WTC11 (cell line): ENCODE results near the gene CHL1. TPM values are rescaled to one million over a fixed set of nuclear protein-coding genes. Genes with fewer than 3 reads are reported as not detected.

Source experiments
- ATAC-seq: fragments of 200-7000 bp; cut with Tn5 transposase; 2 replicates; pipeline ENCODE4 v1.10.0; 2021; ENCODE audit warnings: mild to moderate bottlenecking, moderate library complexity
- CTCF ChIA-PET: fragments of 300-600 bp; sonication (Branson Sonifier 250); formaldehyde crosslinking; loops from one replicate; lab custom pipeline; 2021; ENCODE audit warnings: antibody characterized with exemption; lab: Charles Lee
- POLR2A ChIA-PET: fragments of 350-600 bp; sonication (Branson Sonifier 250); formaldehyde crosslinking; loops from one replicate; lab custom pipeline; 2021; ENCODE audit warnings: antibody characterized with exemption; lab: Charles Lee
- DNase-seq: peaks from one replicate; pipeline ENCODE4 v3.0.0; 2021; ENCODE audit warnings: low spot score
- H3K27ac Mint-ChIP-seq: 2 replicates; pipeline ENCODE4 v1.8.0; 2021; ENCODE audit warnings: mixed read lengths
- H3K27me3 Mint-ChIP-seq: 2 replicates; pipeline ENCODE4 v1.8.0; 2021; ENCODE audit warnings: low read depth, mild to moderate bottlenecking, moderate library complexity, mixed read lengths
- H3K36me3 Mint-ChIP-seq: 2 replicates; pipeline ENCODE4 v1.8.0; 2021; ENCODE audit warnings: mixed read lengths
- H3K4me1 Mint-ChIP-seq: 2 replicates; pipeline ENCODE4 v1.8.0; 2022; ENCODE audit warnings: mixed read lengths
- H3K4me3 Mint-ChIP-seq: 2 replicates; pipeline ENCODE4 v1.8.0; 2021; ENCODE audit warnings: mild to moderate bottlenecking, moderate library complexity, mixed read lengths
- H3K9me3 Mint-ChIP-seq: 2 replicates; pipeline ENCODE4 v1.8.0; 2021; ENCODE audit warnings: mixed read lengths
- ATF1 ChIP-seq: sonication (generic); formaldehyde crosslinking; IDR thresholded peaks from 2 replicates; pipeline ENCODE4 v1.8.1; 2023; ENCODE audit warnings: mild to moderate bottlenecking, moderate library complexity, missing genetic modification reagents
- CBFB ChIP-seq: sonication (generic); formaldehyde crosslinking; IDR thresholded peaks from 2 replicates; pipeline ENCODE4 v1.8.1; 2022; ENCODE audit warnings: mild to moderate bottlenecking, low read depth, missing genetic modification reagents
- CREB1 ChIP-seq: sonication (generic); formaldehyde crosslinking; IDR thresholded peaks from 2 replicates; pipeline ENCODE4 v1.8.0; 2023; ENCODE audit warnings: mild to moderate bottlenecking, missing genetic modification reagents
- GABPB1 ChIP-seq: sonication (generic); formaldehyde crosslinking; IDR thresholded peaks from 2 replicates; pipeline ENCODE4 v1.8.1; 2023; ENCODE audit warnings: mild to moderate bottlenecking, missing genetic modification reagents
- IRF2 ChIP-seq: sonication (generic); formaldehyde crosslinking; IDR thresholded peaks from 2 replicates; pipeline ENCODE4 v1.8.0; 2022; ENCODE audit warnings: low read depth, missing genetic modification reagents, borderline replicate concordance
- MYBL2 ChIP-seq: sonication (generic); formaldehyde crosslinking; IDR thresholded peaks from 2 replicates; pipeline ENCODE4 v1.8.1; 2023; ENCODE audit warnings: mild to moderate bottlenecking, moderate library complexity, missing genetic modification reagents
- NFE2L1 ChIP-seq: sonication (generic); formaldehyde crosslinking; IDR thresholded peaks from 2 replicates; pipeline ENCODE4 v1.8.1; 2023; ENCODE audit warnings: missing genetic modification reagents
- NR1H2 ChIP-seq: sonication (generic); formaldehyde crosslinking; IDR thresholded peaks from 2 replicates; pipeline ENCODE4 v1.9.0; 2021; ENCODE audit warnings: mild to moderate bottlenecking, moderate library complexity, missing genetic modification reagents
- TEAD1 ChIP-seq: sonication (generic); formaldehyde crosslinking; IDR thresholded peaks from 2 replicates; pipeline ENCODE4 v1.8.0; 2022; ENCODE audit warnings: mild to moderate bottlenecking, missing genetic modification reagents
- TEAD4 ChIP-seq: sonication (generic); formaldehyde crosslinking; IDR thresholded peaks from 2 replicates; pipeline ENCODE4 v1.8.0; 2022; ENCODE audit warnings: mild to moderate bottlenecking, missing genetic modification reagents
- ZBTB21 ChIP-seq: sonication (generic); formaldehyde crosslinking; IDR thresholded peaks from 2 replicates; pipeline ENCODE4 v1.8.1; 2023; ENCODE audit warnings: mild to moderate bottlenecking, missing genetic modification reagents, borderline replicate concordance
- ZNF121 ChIP-seq: sonication (generic); formaldehyde crosslinking; IDR thresholded peaks from 2 replicates; pipeline ENCODE4 v1.8.0; 2023; ENCODE audit warnings: missing genetic modification reagents
- ZNF138 ChIP-seq: sonication (generic); formaldehyde crosslinking; conservative IDR thresholded peaks from 2 replicates; pipeline ENCODE4 v1.8.1; 2022; ENCODE audit warnings: mild to moderate bottlenecking, moderate library complexity, missing genetic modification reagents
- ZNF219 ChIP-seq: sonication (generic); formaldehyde crosslinking; IDR thresholded peaks from 2 replicates; pipeline ENCODE4 v1.8.0; 2023; ENCODE audit warnings: missing genetic modification reagents, mild to moderate bottlenecking, borderline replicate concordance
- ZNF416 ChIP-seq: fragments of 250-450 bp; sonication (Bioruptor Pico); IDR thresholded peaks from 2 replicates; pipeline ENCODE4 v1.9.0; 2021; ENCODE audit warnings: mild to moderate bottlenecking, inconsistent platforms
- total RNA-seq: library from RNA; stranded (reverse); gene quantifications from 3 replicates; pipeline ENCODE4 v1.2.3, GENCODE V29; 2021
- TF ChIP-seq, protein P1 (sequence below): sonication (generic); formaldehyde crosslinking; IDR thresholded peaks from 2 replicates; pipeline ENCODE4 v1.8.1; 2023; ENCODE audit warnings: mild to moderate bottlenecking, moderate library complexity, missing genetic modification reagents
- TF ChIP-seq, protein P2 (sequence below): sonication (generic); formaldehyde crosslinking; IDR thresholded peaks from 2 replicates; pipeline ENCODE4 v1.8.1; 2022; ENCODE audit warnings: low read depth, mild to moderate bottlenecking, moderate library complexity, missing genetic modification reagents, borderline replicate concordance
- TF ChIP-seq, protein P3 (sequence below): fragments of 200-600 bp; IDR thresholded peaks from 2 replicates; pipeline ENCODE4 v1.8.0; 2022; ENCODE audit warnings: antibody characterized with exemption
- TF ChIP-seq, protein P4 (sequence below): sonication (generic); formaldehyde crosslinking; IDR thresholded peaks from 2 replicates; pipeline ENCODE4 v1.8.0; 2022; ENCODE audit warnings: mild to moderate bottlenecking, missing genetic modification reagents
- TF ChIP-seq, protein P5 (sequence below): sonication (generic); formaldehyde crosslinking; IDR thresholded peaks from 2 replicates; pipeline ENCODE4 v1.8.0; 2022; ENCODE audit warnings: missing genetic modification reagents
- TF ChIP-seq, protein P6 (sequence below): sonication (generic); formaldehyde crosslinking; IDR thresholded peaks from 2 replicates; pipeline ENCODE4 v1.8.0; 2023; ENCODE audit warnings: missing genetic modification reagents

CHL1 gene
- total RNA-seq, 1 experiment from 2014 or later = not detected

DNA sequence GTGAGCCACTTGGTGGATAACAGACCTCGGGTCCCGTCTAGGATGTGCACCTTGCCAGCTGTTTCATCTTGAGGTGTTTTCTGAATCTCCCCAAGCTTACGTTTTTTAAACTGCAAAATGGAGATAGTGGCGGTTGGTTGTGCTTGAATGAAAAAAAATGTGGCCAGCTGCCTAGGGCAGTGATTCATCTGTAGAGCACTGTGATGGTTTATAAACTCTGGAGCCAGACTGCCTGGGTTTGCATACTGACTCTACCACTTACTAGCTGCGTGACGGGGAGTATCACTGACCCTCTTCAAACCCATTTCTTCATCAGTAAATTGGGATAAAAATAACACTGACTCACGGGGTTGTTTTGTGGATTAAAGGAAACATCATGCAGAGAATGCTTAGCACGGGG is 159.1 kb downstream of the CHL1 start:
- no peak for ATAC-seq
- H3K9me3 Mint-ChIP-seq = peaks cover 68% of the 10 kb centered on the region
- CTCF ChIA-PET = no interaction called here
- POLR2A ChIA-PET = no interaction called here
- TF ChIP-seq ZNF416 (CRISPR knock-in tag) = no peak
- TF ChIP-seq, protein P1, sequence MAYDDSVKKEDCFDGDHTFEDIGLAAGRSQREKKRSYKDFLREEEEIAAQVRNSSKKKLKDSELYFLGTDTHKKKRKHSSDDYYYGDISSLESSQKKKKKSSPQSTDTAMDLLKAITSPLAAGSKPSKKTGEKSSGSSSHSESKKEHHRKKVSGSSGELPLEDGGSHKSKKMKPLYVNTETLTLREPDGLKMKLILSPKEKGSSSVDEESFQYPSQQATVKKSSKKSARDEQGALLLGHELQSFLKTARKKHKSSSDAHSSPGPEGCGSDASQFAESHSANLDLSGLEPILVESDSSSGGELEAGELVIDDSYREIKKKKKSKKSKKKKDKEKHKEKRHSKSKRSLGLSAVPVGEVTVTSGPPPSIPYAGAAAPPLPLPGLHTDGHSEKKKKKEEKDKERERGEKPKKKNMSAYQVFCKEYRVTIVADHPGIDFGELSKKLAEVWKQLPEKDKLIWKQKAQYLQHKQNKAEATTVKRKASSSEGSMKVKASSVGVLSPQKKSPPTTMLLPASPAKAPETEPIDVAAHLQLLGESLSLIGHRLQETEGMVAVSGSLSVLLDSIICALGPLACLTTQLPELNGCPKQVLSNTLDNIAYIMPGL (CRISPR knock-in tag) = no peak
- TF ChIP-seq ZBTB21 (CRISPR knock-in tag) = no peak
- no peak for TF ChIP-seq CBFB (CRISPR knock-in tag)
- TF ChIP-seq NFE2L1 (CRISPR knock-in tag) = no peak
- TF ChIP-seq TEAD4 = no peak
- TF ChIP-seq ZNF219 (CRISPR knock-in tag) = no peak
- no peak for TF ChIP-seq CREB1 (CRISPR knock-in tag)
- no peak for TF ChIP-seq NR1H2 (CRISPR knock-in tag)
- no peak for TF ChIP-seq ATF1 (CRISPR knock-in tag)
- TF ChIP-seq, protein P2, sequence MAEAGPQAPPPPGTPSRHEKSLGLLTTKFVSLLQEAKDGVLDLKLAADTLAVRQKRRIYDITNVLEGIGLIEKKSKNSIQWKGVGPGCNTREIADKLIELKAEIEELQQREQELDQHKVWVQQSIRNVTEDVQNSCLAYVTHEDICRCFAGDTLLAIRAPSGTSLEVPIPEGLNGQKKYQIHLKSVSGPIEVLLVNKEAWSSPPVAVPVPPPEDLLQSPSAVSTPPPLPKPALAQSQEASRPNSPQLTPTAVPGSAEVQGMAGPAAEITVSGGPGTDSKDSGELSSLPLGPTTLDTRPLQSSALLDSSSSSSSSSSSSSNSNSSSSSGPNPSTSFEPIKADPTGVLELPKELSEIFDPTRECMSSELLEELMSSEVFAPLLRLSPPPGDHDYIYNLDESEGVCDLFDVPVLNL (CRISPR knock-in tag) = no peak
- TF ChIP-seq GABPB1 (CRISPR knock-in tag) = no peak
- TF ChIP-seq, protein P3, sequence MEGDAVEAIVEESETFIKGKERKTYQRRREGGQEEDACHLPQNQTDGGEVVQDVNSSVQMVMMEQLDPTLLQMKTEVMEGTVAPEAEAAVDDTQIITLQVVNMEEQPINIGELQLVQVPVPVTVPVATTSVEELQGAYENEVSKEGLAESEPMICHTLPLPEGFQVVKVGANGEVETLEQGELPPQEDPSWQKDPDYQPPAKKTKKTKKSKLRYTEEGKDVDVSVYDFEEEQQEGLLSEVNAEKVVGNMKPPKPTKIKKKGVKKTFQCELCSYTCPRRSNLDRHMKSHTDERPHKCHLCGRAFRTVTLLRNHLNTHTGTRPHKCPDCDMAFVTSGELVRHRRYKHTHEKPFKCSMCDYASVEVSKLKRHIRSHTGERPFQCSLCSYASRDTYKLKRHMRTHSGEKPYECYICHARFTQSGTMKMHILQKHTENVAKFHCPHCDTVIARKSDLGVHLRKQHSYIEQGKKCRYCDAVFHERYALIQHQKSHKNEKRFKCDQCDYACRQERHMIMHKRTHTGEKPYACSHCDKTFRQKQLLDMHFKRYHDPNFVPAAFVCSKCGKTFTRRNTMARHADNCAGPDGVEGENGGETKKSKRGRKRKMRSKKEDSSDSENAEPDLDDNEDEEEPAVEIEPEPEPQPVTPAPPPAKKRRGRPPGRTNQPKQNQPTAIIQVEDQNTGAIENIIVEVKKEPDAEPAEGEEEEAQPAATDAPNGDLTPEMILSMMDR = no peak
- TF ChIP-seq ZNF121 (CRISPR knock-in tag) = no peak
- peaks cover 6% of the 10 kb centered on the region; the same call in 1 of the 2 replicates for H3K27me3 Mint-ChIP-seq
- H3K4me3 Mint-ChIP-seq = no peak overlapping the region
- H3K4me1 Mint-ChIP-seq = no peaks in the 10 kb centered on the region
- no peak overlapping the region for H3K27ac Mint-ChIP-seq
- H3K36me3 Mint-ChIP-seq = peaks cover 61% of the 10 kb centered on the region
- DNase-seq = no peak

DNA sequence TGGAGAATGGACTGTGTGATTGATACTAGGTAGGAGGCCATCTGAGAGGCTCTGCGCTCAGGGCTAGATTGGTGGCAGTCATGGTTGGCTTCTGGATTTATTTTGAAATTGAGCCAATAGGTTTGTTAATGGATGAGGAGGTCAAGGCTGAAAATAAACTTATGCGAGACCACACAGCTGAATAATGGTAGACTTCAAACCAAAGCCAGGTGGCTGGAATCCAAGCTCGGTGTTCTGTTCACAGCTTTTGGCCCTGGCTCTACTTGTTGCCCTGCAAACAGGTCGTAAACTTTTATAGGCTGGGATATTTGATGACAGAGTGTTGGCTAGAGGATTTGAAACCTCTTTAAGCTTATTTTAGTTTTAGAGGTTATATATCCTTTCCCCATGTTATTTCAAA is 160.4 kb downstream of the CHL1 start:
- POLR2A ChIA-PET = no interaction called here
- CTCF ChIA-PET = no interaction called here
- H3K27ac Mint-ChIP-seq = no peak overlapping the region
- DNase-seq = no peak
- H3K4me3 Mint-ChIP-seq = no peak overlapping the region
- H3K4me1 Mint-ChIP-seq = no peaks in the 10 kb centered on the region
- peaks cover 6% of the 10 kb centered on the region; the same call in 1 of the 2 replicates for H3K27me3 Mint-ChIP-seq
- no peak for ATAC-seq
- TF ChIP-seq, protein P4, sequence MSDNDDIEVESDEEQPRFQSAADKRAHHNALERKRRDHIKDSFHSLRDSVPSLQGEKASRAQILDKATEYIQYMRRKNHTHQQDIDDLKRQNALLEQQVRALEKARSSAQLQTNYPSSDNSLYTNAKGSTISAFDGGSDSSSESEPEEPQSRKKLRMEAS (CRISPR knock-in tag) = no peak
- no peak for TF ChIP-seq TEAD1 (CRISPR knock-in tag)
- H3K9me3 Mint-ChIP-seq = peaks cover 61% of the 10 kb centered on the region
- H3K36me3 Mint-ChIP-seq = peaks cover 58% of the 10 kb centered on the region

DNA sequence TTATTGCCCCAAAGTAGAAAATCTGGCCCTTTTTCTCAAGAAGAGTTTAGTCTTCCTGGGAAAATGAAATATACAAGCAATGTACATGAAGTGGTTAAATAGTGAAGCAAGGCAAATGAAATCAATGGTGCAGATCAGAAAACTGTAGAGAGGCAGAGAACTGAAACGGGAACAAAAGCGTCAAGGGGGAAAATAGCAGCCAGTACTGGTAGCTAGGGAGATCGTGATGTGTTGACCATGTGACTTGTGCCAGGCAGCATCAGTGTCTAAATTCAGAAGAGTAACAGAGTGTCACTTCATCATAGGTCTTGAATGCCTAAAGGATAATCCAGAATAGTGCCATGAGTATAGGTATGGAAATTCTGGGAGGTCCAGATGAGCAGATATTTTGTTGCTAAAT is 163.1 kb downstream of the CHL1 start:
- Mint-ChIP-seq H3K9me3 (peaks cover 73% of the 10 kb centered on the region), H3K4me1 (no peaks in the 10 kb centered on the region), H3K4me3 (no peak overlapping the region), H3K36me3 (peaks cover 71% of the 10 kb centered on the region), H3K27ac (no peak overlapping the region), H3K27me3 (peaks cover 3% of the 10 kb centered on the region; the same call in 1 of the 2 replicates)
- ATAC-seq (no peak), DNase-seq (no peak)
- CTCF ChIA-PET = no interaction called here
- POLR2A ChIA-PET = no interaction called here
- TF ChIP-seq ZNF138 (CRISPR knock-in tag) (no peak), IRF2 (CRISPR knock-in tag) (no peak), MYBL2 (CRISPR knock-in tag) (no peak)
- TF ChIP-seq, protein P5, sequence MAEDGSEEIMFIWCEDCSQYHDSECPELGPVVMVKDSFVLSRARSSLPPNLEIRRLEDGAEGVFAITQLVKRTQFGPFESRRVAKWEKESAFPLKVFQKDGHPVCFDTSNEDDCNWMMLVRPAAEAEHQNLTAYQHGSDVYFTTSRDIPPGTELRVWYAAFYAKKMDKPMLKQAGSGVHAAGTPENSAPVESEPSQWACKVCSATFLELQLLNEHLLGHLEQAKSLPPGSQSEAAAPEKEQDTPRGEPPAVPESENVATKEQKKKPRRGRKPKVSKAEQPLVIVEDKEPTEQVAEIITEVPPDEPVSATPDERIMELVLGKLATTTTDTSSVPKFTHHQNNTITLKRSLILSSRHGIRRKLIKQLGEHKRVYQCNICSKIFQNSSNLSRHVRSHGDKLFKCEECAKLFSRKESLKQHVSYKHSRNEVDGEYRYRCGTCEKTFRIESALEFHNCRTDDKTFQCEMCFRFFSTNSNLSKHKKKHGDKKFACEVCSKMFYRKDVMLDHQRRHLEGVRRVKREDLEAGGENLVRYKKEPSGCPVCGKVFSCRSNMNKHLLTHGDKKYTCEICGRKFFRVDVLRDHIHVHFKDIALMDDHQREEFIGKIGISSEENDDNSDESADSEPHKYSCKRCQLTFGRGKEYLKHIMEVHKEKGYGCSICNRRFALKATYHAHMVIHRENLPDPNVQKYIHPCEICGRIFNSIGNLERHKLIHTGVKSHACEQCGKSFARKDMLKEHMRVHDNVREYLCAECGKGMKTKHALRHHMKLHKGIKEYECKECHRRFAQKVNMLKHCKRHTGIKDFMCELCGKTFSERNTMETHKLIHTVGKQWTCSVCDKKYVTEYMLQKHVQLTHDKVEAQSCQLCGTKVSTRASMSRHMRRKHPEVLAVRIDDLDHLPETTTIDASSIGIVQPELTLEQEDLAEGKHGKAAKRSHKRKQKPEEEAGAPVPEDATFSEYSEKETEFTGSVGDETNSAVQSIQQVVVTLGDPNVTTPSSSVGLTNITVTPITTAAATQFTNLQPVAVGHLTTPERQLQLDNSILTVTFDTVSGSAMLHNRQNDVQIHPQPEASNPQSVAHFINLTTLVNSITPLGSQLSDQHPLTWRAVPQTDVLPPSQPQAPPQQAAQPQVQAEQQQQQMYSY (CRISPR knock-in tag) = no peak
- TF ChIP-seq, protein P6, sequence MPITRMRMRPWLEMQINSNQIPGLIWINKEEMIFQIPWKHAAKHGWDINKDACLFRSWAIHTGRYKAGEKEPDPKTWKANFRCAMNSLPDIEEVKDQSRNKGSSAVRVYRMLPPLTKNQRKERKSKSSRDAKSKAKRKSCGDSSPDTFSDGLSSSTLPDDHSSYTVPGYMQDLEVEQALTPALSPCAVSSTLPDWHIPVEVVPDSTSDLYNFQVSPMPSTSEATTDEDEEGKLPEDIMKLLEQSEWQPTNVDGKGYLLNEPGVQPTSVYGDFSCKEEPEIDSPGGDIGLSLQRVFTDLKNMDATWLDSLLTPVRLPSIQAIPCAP (CRISPR knock-in tag) = no peak
